H1 (cell line): ENCODE data around the gene STX7. TPM values are rescaled to one million over a fixed set of nuclear protein-coding genes. Genes with fewer than 3 reads are reported as not detected.

Source experiments
- CTCF ChIA-PET: fragments of 300-600 bp; sonication (Branson Sonifier 250); formaldehyde crosslinking; loops from one replicate; lab custom pipeline; 2021; ENCODE audit not compliant: partially characterized antibody; lab: Charles Lee
- POLR2A ChIA-PET: fragments of 300-600 bp; sonication (Branson Sonifier 250); formaldehyde crosslinking; loops from one replicate; lab custom pipeline; 2021; ENCODE audit warnings: inconsistent platforms; ENCODE audit not compliant: partially characterized antibody; lab: Charles Lee
- DNase-seq, 2 experiments: peaks; one replicate each; pipeline versions ENCODE4 v3.0.0 to v3.0.0-alpha.2; 2010 to 2022; ENCODE audit warnings: low spot score in 2 of 2, low read depth in 1 of 2, mixed read lengths in 1 of 2
- FAIRE-seq: peaks from 2 replicates; lab custom pipeline; 2011; peaks lifted over from hg19 to GRCh38; lab: Jason Lieb, UNC
- H2AFZ ChIP-seq: 2 replicates; pipeline ENCODE4 v1.8.1; 2012; ENCODE audit warnings: low read length, inconsistent platforms
- H2AK5ac ChIP-seq: 2 replicates; pipeline ENCODE4 v1.6.1; 2013; ENCODE audit warnings: low read depth, low read length
- H2BK120ac ChIP-seq: replicated peaks from 2 replicates; pipeline ENCODE3; 2013; ENCODE audit warnings: low read depth, low read length, inconsistent platforms
- H2BK12ac ChIP-seq: 2 replicates; pipeline ENCODE4 v1.6.1; 2013; ENCODE audit warnings: low read depth, low read length
- H2BK15ac ChIP-seq: 2 replicates; pipeline ENCODE4 v1.6.1; 2013; ENCODE audit warnings: low read length
- H2BK20ac ChIP-seq: 2 replicates; pipeline ENCODE4 v1.6.1; 2013; ENCODE audit warnings: low read length
- H2BK5ac ChIP-seq: 2 replicates; pipeline ENCODE4 v1.6.1; 2013; ENCODE audit warnings: low read depth, low read length
- H3K14ac ChIP-seq: 2 replicates; pipeline ENCODE4 v1.6.1; 2013; ENCODE audit warnings: inconsistent platforms; ENCODE audit not compliant: insufficient read length
- H3K18ac ChIP-seq: 2 replicates; pipeline ENCODE4 v1.6.1; 2013; ENCODE audit warnings: low read length; ENCODE audit errors: extremely low read depth
- H3K23ac ChIP-seq: 2 replicates; pipeline ENCODE4 v1.6.1; 2013; ENCODE audit warnings: inconsistent platforms; ENCODE audit not compliant: insufficient read length
- H3K23me2 ChIP-seq: 2 replicates; pipeline ENCODE4 v1.6.1; 2013; ENCODE audit warnings: low read depth, low read length
- H3K27ac ChIP-seq: 2 replicates; pipeline ENCODE4 v1.6.1; 2011; ENCODE audit warnings: low read depth, low read length, inconsistent platforms
- H3K27me3 ChIP-seq, 4 experiments: replicated peaks in 1 of 4; 1 replicate in 1 of 4; 2 replicates in 3 of 4; pipeline versions ENCODE4 v1.6.1 to v1.8.1; 2011 to 2013; ENCODE audit warnings: low read length in 3 of 4, mild to moderate bottlenecking in 3 of 4, inconsistent platforms in 2 of 4, mixed read lengths in 2 of 4, moderate library complexity in 1 of 4; ENCODE audit not compliant: control insufficient read depth in 3 of 4, insufficient read depth in 3 of 4; ENCODE audit errors: extremely low read depth in 1 of 4
- H3K36me3 ChIP-seq, 4 experiments: 2 replicates each; pipeline versions ENCODE4 v1.6.1 to v1.8.1; 2011 to 2013; ENCODE audit warnings: mild to moderate bottlenecking in 4 of 4, low read length in 3 of 4, moderate library complexity in 2 of 4, control low read depth in 1 of 4, inconsistent platforms in 1 of 4; ENCODE audit not compliant: insufficient read depth in 4 of 4, control insufficient read depth in 2 of 4
- H3K4ac ChIP-seq: replicated peaks from 2 replicates; pipeline ENCODE3; 2013; ENCODE audit warnings: low read length, low read depth, mixed read lengths, inconsistent platforms; ENCODE audit not compliant: insufficient read length
- H3K4me1 ChIP-seq, 4 experiments: replicated peaks in 1 of 4; 1 replicate in 1 of 4; 2 replicates in 3 of 4; pipeline versions ENCODE4 v1.6.1 to v1.8.1; 2011 to 2013; ENCODE audit warnings: low read length in 3 of 4, inconsistent platforms in 2 of 4, mixed read lengths in 1 of 4; ENCODE audit not compliant: insufficient read depth in 4 of 4, control insufficient read depth in 3 of 4
- H3K4me2 ChIP-seq, 2 experiments: 2 replicates each; pipeline versions ENCODE4 v1.6.1 to v1.8.1; 2011 to 2013; ENCODE audit warnings: low read depth in 2 of 2, low read length in 2 of 2, control low read depth in 1 of 2, inconsistent platforms in 1 of 2, mild to moderate bottlenecking in 1 of 2; ENCODE audit not compliant: insufficient read depth in 1 of 2
- H3K4me3 ChIP-seq, 4 experiments: fragments of 200-600, 300-600 bp in 1 of 4; sonication (generic), shearing (Covaris generic), sonication (Bioruptor Twin) in 1 of 4; 2 replicates each; pipeline versions ENCODE4 v1.5.1 to v1.8.1; 2011 to 2016; ENCODE audit warnings: low read length in 4 of 4, low read depth in 3 of 4, control low read depth in 2 of 4, inconsistent platforms in 2 of 4, mild to moderate bottlenecking in 2 of 4, mixed read lengths in 1 of 4, moderate library complexity in 1 of 4; ENCODE audit not compliant: insufficient read depth in 2 of 4; ENCODE audit errors: extremely low read depth in 1 of 4
- H3K56ac ChIP-seq: replicated peaks from 2 replicates; pipeline ENCODE3; 2013; ENCODE audit warnings: low read depth, mild to moderate bottlenecking, mixed read lengths, low read length, inconsistent platforms; ENCODE audit not compliant: insufficient read length
- H3K79me1 ChIP-seq: 2 replicates; pipeline ENCODE4 v1.6.1; 2013; ENCODE audit warnings: low read depth, low read length, control low read depth
- H3K79me2 ChIP-seq, 2 experiments: 2 replicates each; pipeline versions ENCODE4 v1.6.1 to v1.8.1; 2012 to 2013; ENCODE audit warnings: low read length in 2 of 2, mild to moderate bottlenecking in 2 of 2, inconsistent platforms in 1 of 2; ENCODE audit not compliant: insufficient read depth in 2 of 2, control insufficient read depth in 1 of 2
- H3K9ac ChIP-seq, 4 experiments: replicated peaks in 1 of 4; 1 replicate in 1 of 4; 2 replicates in 3 of 4; pipeline versions ENCODE4 v1.6.1 to v1.8.1; 2011 to 2013; ENCODE audit warnings: low read depth in 3 of 4, low read length in 3 of 4, control low read depth in 2 of 4, mild to moderate bottlenecking in 2 of 4, moderate library complexity in 2 of 4, inconsistent platforms in 1 of 4; ENCODE audit errors: extremely low read depth in 1 of 4
- H3K9me3 ChIP-seq, 2 experiments: 2 replicates each; pipeline versions ENCODE4 v1.6.1 to v1.8.1; 2012 to 2013; ENCODE audit warnings: mild to moderate bottlenecking in 2 of 2, moderate library complexity in 2 of 2, control low read depth in 1 of 2, inconsistent platforms in 1 of 2, low read depth in 1 of 2, low read length in 1 of 2, mixed read lengths in 1 of 2; ENCODE audit not compliant: insufficient read depth in 2 of 2
- H4K20me1 ChIP-seq, 2 experiments: replicated peaks in 1 of 2; 2 replicates each; pipeline versions ENCODE3 to v1.8.1; 2011 to 2013; ENCODE audit warnings: inconsistent platforms in 2 of 2, low read length in 2 of 2, mild to moderate bottlenecking in 1 of 2; ENCODE audit not compliant: insufficient read depth in 2 of 2, control insufficient read depth in 1 of 2
- H4K5ac ChIP-seq: 2 replicates; pipeline ENCODE4 v1.6.1; 2013; ENCODE audit warnings: low read length, low read depth, mixed read lengths, inconsistent platforms; ENCODE audit not compliant: insufficient read length
- H4K8ac ChIP-seq: 2 replicates; pipeline ENCODE4 v1.8.0; 2013; ENCODE audit warnings: mild to moderate bottlenecking, moderate library complexity, low read length, inconsistent platforms; ENCODE audit not compliant: insufficient read depth; ENCODE audit errors: extremely low read depth
- H4K91ac ChIP-seq: replicated peaks from 2 replicates; pipeline ENCODE3; 2013; ENCODE audit warnings: low read length, mixed read lengths, inconsistent platforms; ENCODE audit not compliant: insufficient read length
- BCL11A ChIP-seq, 2 experiments: IDR thresholded peaks; one replicate each; pipeline ENCODE4 v1.6.1; 2011; ENCODE audit warnings: low read depth in 2 of 2, low read length in 2 of 2, mild to moderate bottlenecking in 2 of 2
- GTF2F1 ChIP-seq: IDR thresholded peaks from 2 replicates; pipeline ENCODE4 v1.6.1; 2012; ENCODE audit warnings: low read depth, low read length, improper control_type of control experiment, borderline replicate concordance
- JUND ChIP-seq: IDR thresholded peaks from 2 replicates; pipeline ENCODE4 v1.6.1; 2011; ENCODE audit warnings: mild to moderate bottlenecking, improper control_type of control experiment, low read length
- KDM1A ChIP-seq: fragments of 200-600, 300-600 bp; sonication (generic); IDR thresholded peaks from 2 replicates; pipeline ENCODE4 v1.7.1; 2016; ENCODE audit warnings: mild to moderate bottlenecking, low read length, borderline replicate concordance
- MAFK ChIP-seq: IDR thresholded peaks from 2 replicates; pipeline ENCODE4 v1.6.1; 2012; ENCODE audit warnings: low read depth, mild to moderate bottlenecking, improper control_type of control experiment, low read length
- POLR2A ChIP-seq, 2 experiments: IDR thresholded peaks; 1 replicate in 1 of 2; 2 replicates in 1 of 2; pipeline ENCODE4 v1.6.1; 2011; ENCODE audit warnings: low read depth in 2 of 2, low read length in 2 of 2, mild to moderate bottlenecking in 2 of 2; ENCODE audit errors: control extremely low read depth in 1 of 2
- RAD21 ChIP-seq, 2 experiments: IDR thresholded peaks in 1 of 2; conservative IDR thresholded peaks in 1 of 2; 2 replicates each; pipeline ENCODE4 v1.6.1; 2011; ENCODE audit warnings: low read depth in 2 of 2, low read length in 2 of 2, improper control_type of control experiment in 1 of 2, inconsistent platforms in 1 of 2, mild to moderate bottlenecking in 1 of 2, moderate library complexity in 1 of 2
- SIRT6 ChIP-seq: IDR thresholded peaks from one replicate; pipeline ENCODE4 v1.7.1; 2012; ENCODE audit warnings: low read length, inconsistent platforms
- TAF1 ChIP-seq: IDR thresholded peaks from 2 replicates; pipeline ENCODE4 v1.6.1; 2011; ENCODE audit warnings: mild to moderate bottlenecking, low read depth, low read length
- YY1 ChIP-seq: IDR thresholded peaks from 2 replicates; pipeline ENCODE4 v1.6.1; 2011; ENCODE audit warnings: low read depth, mild to moderate bottlenecking, low read length
- WGBS, 2 experiments: shearing (Covaris generic) in 1 of 2; methylation state at CpG; one replicate each; pipeline versions ENCODE4 v1.1.6 to v1.1.7; 2013 to 2015; ENCODE audit warnings: low lambda C conversion rate in 2 of 2, mixed read lengths in 2 of 2, inconsistent platforms in 1 of 2, low coverage in 1 of 2, missing lambda C conversion rate in 1 of 2; ENCODE audit not compliant: insufficient replicate concordance in 2 of 2, insufficient coverage in 1 of 2, insufficient read length in 1 of 2; ENCODE audit errors: extremely low coverage in 1 of 2, missing lambda C conversion rate in 1 of 2; 5-methylcytosine and 5-hydroxymethylcytosine counted together
- polyA plus RNA-seq, 7 experiments: library from polyadenylated mRNA; depleted of rRNA in 3 of 7; stranded (reverse) in 5 of 7; unstranded in 2 of 7; fragments of >200 nt in 5 of 7; fragments of 200-250 nt in 2 of 7; gene quantifications; 1 replicate in 5 of 7; 2 replicates in 1 of 7; 4 replicates in 1 of 7; pipeline versions ENCODE4 v1.2.1 to v1.2.3, GENCODE V29; 2011 to 2013; ENCODE audit warnings: missing spikeins in 2 of 7, mixed read lengths in 2 of 7
- total RNA-seq: library from RNA; stranded (reverse); fragmentation: NEBNext Ultra II Directional; extraction: Animal tissue kit (Norgen Biotek cat#: 25700); gene quantifications from 2 replicates; pipeline ENCODE4 v1.2.1, GENCODE V29; 2021
- TF ChIP-seq, protein P1 (sequence below), 3 experiments: IDR thresholded peaks; 1 replicate in 2 of 3; 2 replicates in 1 of 3; pipeline versions ENCODE4 v1.5.1 to v1.6.1; 2011; ENCODE audit warnings: low read length in 3 of 3, mild to moderate bottlenecking in 3 of 3, inconsistent platforms in 2 of 3, low read depth in 1 of 3, moderate library complexity in 1 of 3; ENCODE audit not compliant: insufficient read depth in 1 of 3; ENCODE audit errors: control extremely low read depth in 1 of 3
- TF ChIP-seq, protein P2 (sequence below): IDR thresholded peaks from 2 replicates; pipeline ENCODE4 v1.6.1; 2012; ENCODE audit warnings: inconsistent platforms

STX7 gene
- total and polyA plus RNA-seq, 2 of the 8 experiments (the other 6 are each of a cell fraction or from before 2014, with no cell fraction given) = 5.7 to 27.9 TPM

DNA sequence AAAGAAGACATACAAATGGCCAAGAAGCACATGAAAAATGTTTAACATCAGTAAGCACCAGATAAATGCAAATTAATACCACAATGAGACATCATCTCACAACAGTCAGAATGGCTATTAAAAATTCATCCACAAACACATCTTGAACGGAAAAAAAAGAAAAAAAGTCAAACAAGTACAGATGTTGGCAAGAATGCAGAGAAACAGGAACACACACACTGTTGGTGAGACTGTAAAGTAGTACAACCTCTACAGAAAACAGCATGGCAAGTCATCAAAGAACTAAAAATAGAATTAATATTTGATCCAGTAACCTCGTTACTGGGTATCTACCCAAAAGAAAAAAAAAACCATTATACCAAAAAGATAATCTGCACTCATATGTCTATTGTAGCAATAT lies 6.5 kb downstream of the STX7 start:
- Histone ChIP-seq H4K5ac (no peak overlapping the region), H2AFZ (no peak overlapping the region), H3K79me1 (peaks cover 11% of the 10 kb centered on the region; the same call in 1 of the 2 replicates), H3K4ac (no peak overlapping the region), H3K4me3 (no peak overlapping the region), H3K18ac (no peak overlapping the region), H3K23ac (no peak overlapping the region), H2BK20ac (no peak overlapping the region), H3K36me3 (peaks cover 0 to 4% (median under 1%) of the 10 kb centered on the region in 4 experiments; a peak in 1 of 8 replicates), H4K8ac (no peak overlapping the region), H3K27ac (no peak overlapping the region), H2BK5ac (no peak overlapping the region), H2BK15ac (no peak overlapping the region), H3K56ac (no peak overlapping the region), H3K14ac (no peak overlapping the region), H4K20me1 (peaks cover 0 to 2% of the 10 kb centered on the region in 2 experiments), H2BK120ac (no peak overlapping the region), H3K4me1 (peaks cover 0 to 4% (median under 1%) of the 10 kb centered on the region in 4 experiments; a peak in 2 of 7 replicates), H3K9ac (no peak overlapping the region), H2AK5ac (no peak overlapping the region), H2BK12ac (no peak overlapping the region), H3K4me2 (no peak overlapping the region), H3K23me2 (no peaks in the 10 kb centered on the region), H3K79me2 (peaks cover 0 to 70% of the 10 kb centered on the region in 2 experiments; a peak in 3 of 4 replicates), H4K91ac (no peak overlapping the region), H3K27me3 (no peaks in the 10 kb centered on the region), H3K9me3 (no peaks in the 10 kb centered on the region)
- DNase-seq = no peak
- CTCF ChIA-PET = interaction anchor here (0.6 kb wide), 1 partner anchor 40 kb away, joined by 3 read pairs; no protein-coding TSS in a partner anchor
- WGBS, 2 experiments = 89% methylated on average over 2 of the region's 2 CpGs; no CpG with 5 or more reads in 1 of the 2 experiments
- FAIRE-seq = no peak
- POLR2A ChIA-PET = no interaction called here
- TF ChIP-seq, protein P1, sequence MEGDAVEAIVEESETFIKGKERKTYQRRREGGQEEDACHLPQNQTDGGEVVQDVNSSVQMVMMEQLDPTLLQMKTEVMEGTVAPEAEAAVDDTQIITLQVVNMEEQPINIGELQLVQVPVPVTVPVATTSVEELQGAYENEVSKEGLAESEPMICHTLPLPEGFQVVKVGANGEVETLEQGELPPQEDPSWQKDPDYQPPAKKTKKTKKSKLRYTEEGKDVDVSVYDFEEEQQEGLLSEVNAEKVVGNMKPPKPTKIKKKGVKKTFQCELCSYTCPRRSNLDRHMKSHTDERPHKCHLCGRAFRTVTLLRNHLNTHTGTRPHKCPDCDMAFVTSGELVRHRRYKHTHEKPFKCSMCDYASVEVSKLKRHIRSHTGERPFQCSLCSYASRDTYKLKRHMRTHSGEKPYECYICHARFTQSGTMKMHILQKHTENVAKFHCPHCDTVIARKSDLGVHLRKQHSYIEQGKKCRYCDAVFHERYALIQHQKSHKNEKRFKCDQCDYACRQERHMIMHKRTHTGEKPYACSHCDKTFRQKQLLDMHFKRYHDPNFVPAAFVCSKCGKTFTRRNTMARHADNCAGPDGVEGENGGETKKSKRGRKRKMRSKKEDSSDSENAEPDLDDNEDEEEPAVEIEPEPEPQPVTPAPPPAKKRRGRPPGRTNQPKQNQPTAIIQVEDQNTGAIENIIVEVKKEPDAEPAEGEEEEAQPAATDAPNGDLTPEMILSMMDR (IDR thresholded peaks at IDR 0.05; ENCODE audit: control extremely low read depth in 1 of 3, insufficient read depth in 1 of 3, low read depth in 1 of 3, low read length in 3 of 3) = no peak
- no peak for TF ChIP-seq RAD21 (IDR thresholded peaks at IDR 0.05 in 1 of 2, conservative IDR thresholded peaks at IDR 0.05 in 1 of 2; ENCODE audit: low read depth in 2 of 2, low read length in 2 of 2)
- no peak for TF ChIP-seq BCL11A (IDR thresholded peaks at IDR 0.05; ENCODE audit: low read depth in 2 of 2, low read length in 2 of 2)
- no peak for TF ChIP-seq POLR2A (IDR thresholded peaks at IDR 0.05; ENCODE audit: control extremely low read depth in 1 of 2, low read depth in 2 of 2, low read length in 2 of 2)
- TF ChIP-seq, protein P2, sequence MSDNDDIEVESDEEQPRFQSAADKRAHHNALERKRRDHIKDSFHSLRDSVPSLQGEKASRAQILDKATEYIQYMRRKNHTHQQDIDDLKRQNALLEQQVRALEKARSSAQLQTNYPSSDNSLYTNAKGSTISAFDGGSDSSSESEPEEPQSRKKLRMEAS = no peak
- no peak for TF ChIP-seq GTF2F1
- no peak for TF ChIP-seq MAFK
- no peak for TF ChIP-seq SIRT6
- TF ChIP-seq TAF1 = no peak
- TF ChIP-seq KDM1A = no peak
- TF ChIP-seq JUND = no peak
- TF ChIP-seq YY1 = no peak
